Stimulated activated naive CD4-positive, alpha-beta T cell (primary cell): Measurements from ENCODE around the gene HACD3.

Experiments
- DNase-seq, 6 experiments: peaks; one replicate each; lab custom pipeline; 2025; lab: John Stamatoyannopoulos, UW

The HACD3 gene, protein sequence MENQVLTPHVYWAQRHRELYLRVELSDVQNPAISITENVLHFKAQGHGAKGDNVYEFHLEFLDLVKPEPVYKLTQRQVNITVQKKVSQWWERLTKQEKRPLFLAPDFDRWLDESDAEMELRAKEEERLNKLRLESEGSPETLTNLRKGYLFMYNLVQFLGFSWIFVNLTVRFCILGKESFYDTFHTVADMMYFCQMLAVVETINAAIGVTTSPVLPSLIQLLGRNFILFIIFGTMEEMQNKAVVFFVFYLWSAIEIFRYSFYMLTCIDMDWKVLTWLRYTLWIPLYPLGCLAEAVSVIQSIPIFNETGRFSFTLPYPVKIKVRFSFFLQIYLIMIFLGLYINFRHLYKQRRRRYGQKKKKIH

GRCh38 chr15:65530318-65531111, at the start of gene HACD3:
Gene HACD3 (plus strand): TSS chr15:65530463. CDS start chr15:65530632, 169 bp downstream.
- peak; percentile 76 to 89 (median 83) for DNase-seq

DNA sequence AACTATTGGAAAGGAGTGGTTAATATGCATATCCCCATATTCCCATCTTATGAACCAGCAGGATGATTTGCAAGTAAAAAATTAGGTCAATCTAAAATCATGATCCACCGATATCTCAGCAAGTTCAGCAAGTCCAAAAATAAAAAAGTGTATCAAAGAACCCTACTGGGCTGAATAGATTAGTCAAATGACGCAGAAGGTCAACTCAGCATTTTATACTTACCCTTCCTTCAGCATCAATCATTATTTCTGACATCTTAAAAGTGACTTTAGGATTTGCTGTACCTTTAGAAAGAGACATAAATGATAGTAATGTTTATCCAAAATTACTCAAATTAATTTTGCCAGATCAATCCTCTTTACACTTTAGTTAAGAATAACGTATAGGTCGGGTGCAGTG, 45.4 kb upstream of the HACD3 start:
- no peak for DNase-seq

DNA sequence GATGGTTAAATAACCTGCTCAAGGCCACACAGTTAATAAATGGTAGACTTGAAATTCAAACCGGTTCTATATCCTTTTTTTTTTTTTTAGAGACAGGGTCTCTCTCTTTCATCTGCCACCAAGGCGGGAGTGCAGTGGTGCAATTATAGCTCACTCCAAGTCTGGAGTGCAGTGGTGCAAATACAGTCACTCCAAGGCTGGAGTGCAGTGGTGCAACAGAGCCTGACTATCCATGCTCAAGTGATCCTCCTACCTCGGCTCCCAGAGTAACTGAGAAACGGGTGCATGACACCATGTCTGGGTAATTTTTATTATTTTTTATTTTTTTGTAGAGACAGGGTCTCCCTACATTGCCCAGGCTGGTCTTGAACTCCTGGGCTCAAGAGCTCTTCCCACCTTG, 36.2 kb upstream of the HACD3 start:
- DNase-seq, result no peak

- DNase-seq, result no peak
Measured at GRCh38 chr15:65509321-65509720, 20.9 kb upstream of the HACD3 start.

DNA sequence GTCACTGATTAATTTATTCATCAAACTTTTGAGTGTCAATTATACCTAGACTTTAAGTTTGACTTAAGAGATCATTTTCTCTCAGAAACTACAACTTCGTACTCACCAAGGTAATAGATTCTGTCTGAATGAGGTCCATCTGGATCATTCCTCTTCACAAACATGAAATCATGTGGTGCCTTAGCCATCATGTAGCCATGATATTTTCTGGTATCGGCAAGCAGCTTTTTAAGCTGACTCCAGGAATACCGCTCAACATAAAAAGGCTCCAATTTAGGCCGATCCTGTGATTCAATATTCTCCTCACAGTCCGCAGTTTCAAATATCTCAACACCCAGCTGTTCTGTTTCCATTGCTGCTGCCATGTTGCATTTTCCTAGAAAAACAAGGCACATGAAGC, 18.1 kb upstream of the HACD3 start:
- no peak for DNase-seq

- no peak for DNase-seq
Measured at GRCh38 chr15:65512807-65513416, 17.4 kb upstream of the HACD3 start.

GRCh38 chr15:65516997-65517865, 13.0 kb upstream of the HACD3 start, which contains the start of gene DPP8:
Gene DPP8 (minus strand): TSS chr15:65517689. CDS start chr15:65512553, 5,136 bp downstream.
- DNase-seq, result peak; percentile 85 to 92 (median 90)

GRCh38 chr15:65517866-65518207, 12.4 kb upstream of the HACD3 start:
- DNase-seq, result no peak

GRCh38 chr15:65518633-65519285, 11.5 kb upstream of the HACD3 start:
- no peak for DNase-seq

GRCh38 chr15:65521350-65521749, 8.9 kb upstream of the HACD3 start:
- DNase-seq, result no peak

DNA sequence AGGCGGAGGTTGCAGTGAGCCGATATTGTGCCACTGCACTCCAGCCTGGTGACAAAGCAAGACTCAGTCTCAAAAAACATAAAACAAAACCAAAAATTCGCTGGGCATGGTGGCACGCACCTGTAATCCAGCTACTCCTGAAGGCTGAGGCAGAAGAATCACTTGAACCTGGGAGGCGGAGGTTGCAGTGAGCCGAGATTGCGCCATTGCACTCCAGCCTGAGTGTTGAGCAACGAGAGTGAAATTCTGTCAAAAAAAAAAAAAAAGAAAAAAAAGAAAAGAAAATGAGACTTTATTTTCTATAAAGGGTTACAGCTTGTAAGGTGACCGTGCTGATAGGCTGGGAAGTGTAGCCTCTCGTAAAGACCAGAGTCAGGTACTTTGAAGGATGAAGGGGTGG, 6.0 kb upstream of the HACD3 start:
- no peak for DNase-seq

- no peak for DNase-seq
Measured at GRCh38 chr15:65525622-65526021, 4.6 kb upstream of the HACD3 start.

GRCh38 chr15:65528461-65529060, 1.7 kb upstream of the HACD3 start:
- DNase-seq, result no peak

- DNase-seq, result no peak
Measured at GRCh38 chr15:65529762-65530317, 423 bp upstream of the HACD3 start.

DNA sequence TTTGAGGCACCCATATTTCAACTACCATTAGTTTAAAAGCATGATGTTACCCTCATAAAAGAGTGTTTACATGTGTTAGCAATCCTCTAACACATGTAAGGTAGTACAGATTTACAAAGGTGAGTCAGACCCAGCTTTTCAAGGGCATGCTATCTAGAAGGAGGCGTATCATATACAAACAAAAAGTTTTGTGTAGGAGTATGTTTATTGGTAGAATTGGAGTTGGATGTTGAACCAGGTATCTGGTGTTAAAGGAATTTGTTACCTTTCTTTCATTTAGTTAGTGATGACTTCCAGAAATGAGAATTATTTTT, 2.4 kb downstream of the HACD3 start:
- DNase-seq, result no peak

GRCh38 chr15:65533057-65533756, 2.9 kb downstream of the HACD3 start:
- DNase-seq, result no peak

GRCh38 chr15:65535192-65535591, 4.9 kb downstream of the HACD3 start:
- DNase-seq, result no peak

- DNase-seq, result no peak
Measured at GRCh38 chr15:65540314-65540713, 10.1 kb downstream of the HACD3 start.

GRCh38 chr15:65541231-65541820, 11.1 kb downstream of the HACD3 start:
- no peak for DNase-seq

GRCh38 chr15:65547841-65548240, 17.6 kb downstream of the HACD3 start:
- no peak for DNase-seq
